ENCODE measurements around the gene CLIC4. TPM values are rescaled to one million over a fixed set of nuclear protein-coding genes. Genes with fewer than 3 reads are reported as not detected.
"Not testable (repeated sequence)": the region's sequence is repeated elsewhere in the genome, so short reads cannot be mapped to it uniquely, and the experiment has no call there.

CLIC4 gene
- total and polyA plus RNA-seq, 2 donors, result 284 to 505 TPM

DNA sequence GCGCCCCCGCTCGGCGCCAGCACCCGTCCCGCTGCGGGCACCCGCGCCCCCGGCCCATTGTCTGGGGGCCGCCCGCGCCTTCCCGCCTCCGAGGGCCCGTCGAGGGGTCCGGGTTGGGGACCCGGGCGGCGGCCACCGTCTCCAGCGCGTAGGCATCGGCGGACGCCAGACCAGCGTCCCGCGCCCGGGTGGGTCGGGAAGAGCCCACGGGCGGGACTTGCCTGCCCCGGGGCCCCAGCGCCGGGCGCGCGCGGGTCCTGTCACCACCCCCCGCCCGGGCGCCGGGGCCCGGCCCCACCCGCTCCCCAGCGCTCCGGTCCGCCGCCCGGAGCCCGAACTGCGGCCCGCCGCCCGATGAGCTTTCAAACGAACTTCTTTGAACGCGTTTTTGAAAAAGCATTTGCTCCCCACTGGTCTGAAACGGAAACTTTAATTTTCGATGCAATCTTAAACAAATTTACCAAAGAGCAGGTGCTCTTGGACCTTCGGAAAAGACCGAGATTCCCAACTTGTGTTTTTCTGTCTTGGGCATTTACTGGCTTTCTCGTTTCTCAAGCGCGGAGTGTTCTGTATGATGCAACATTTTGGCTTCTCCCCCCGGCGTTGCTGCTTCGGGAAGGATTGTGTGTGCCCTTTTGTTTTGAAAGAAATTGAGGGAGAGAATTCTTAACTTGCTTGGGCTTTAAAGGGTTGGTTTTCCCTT, 615 bp downstream of the CLIC4 start:
- WGBS, result under 1% methylated on average over 69 of the region's 70 CpGs

DNA sequence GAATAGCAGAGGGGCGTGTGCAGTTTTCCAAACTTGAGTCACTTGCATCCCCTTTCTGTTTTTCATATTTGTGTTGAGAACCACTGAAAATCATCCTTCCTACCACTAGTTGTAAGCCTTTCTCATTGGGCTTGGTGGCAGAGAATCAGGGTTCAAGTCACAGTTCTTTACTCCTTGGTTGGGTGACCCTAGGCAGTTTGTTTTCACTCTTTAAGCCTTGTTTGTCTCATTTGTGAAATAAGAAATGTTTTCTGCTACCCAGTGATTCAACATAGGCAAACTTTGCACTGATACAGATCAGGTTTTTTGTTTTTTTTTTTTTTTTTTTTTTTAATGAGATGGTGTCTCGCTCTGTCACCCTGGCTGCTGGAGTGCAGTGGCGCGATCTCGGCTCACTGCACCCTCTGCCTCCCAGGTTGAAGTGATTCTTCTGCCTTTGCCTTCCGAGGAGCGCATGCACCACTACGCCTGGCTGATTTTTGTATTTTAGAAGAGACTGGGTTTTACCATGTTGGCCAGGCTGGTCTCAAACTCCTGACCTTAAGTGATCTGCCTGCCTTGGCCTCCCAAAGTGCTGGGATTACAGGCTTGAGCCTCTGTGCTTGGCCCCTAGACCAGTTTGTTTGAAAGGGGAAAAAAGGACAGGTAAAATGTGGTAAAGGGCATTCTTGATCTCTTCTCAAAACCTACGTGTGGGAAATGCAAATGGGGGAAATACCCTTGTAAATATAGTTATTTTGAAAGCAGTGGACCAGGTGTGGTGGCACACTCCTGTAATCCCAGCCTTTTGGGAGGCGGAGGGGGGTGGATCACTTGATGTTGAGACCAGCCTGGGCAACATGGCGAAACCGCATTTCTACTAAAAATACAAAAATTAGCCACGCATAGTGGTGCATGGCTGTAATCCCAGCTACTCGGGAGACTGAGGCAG, 3.2 kb downstream of the CLIC4 start:
- Histone ChIP-seq H3K4me3 (ENCODE audit: low read depth, low read length) (peak overlapping the region; percentile 23), H3K4me1 (ENCODE audit: insufficient read depth) (no peaks in the 10 kb centered on the region), H3K36me3 (ENCODE audit: insufficient read depth) (no peaks in the 10 kb centered on the region), H3K27ac (ENCODE audit: low read depth) (no peak overlapping the region)
- WGBS, result 62% methylated on average over 14 of the region's 14 CpGs
- no peak for DNase-seq (ENCODE audit: extremely low spot score)

More for the DNA sequence above, 615 bp downstream of the CLIC4 start:
- Histone ChIP-seq H3K27ac (ENCODE audit: low read depth) (peak overlapping the region; percentile 84), H3K36me3 (ENCODE audit: insufficient read depth) (no peaks in the 10 kb centered on the region), H3K4me1 (ENCODE audit: insufficient read depth) (no peaks in the 10 kb centered on the region), H3K4me3 (ENCODE audit: low read depth, low read length) (peak overlapping the region; percentile 92)
- DNase-seq (ENCODE audit: extremely low spot score), result no peak

DNA sequence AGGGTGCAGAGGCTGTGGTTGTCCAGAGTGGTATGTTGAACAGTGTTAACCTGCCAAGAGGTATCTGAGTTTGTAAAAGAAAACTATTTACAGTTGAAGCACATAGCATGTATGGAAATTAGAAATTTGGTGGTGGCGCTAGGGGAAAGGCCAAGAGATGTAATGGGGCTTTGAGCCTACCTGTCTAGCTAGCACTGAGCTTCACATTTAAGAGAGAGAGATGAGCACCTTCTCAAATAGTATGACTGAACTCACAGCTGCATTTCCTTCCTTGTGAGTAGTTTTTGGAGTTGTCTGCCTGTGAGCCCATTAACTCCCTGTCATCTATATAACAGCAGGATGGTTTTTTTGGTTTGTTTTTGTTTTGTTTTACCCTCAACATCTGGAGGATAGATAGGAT, 4.0 kb downstream of the CLIC4 start:
- Histone ChIP-seq H3K4me1 (ENCODE audit: insufficient read depth) (no peaks in the 10 kb centered on the region), H3K36me3 (ENCODE audit: insufficient read depth) (no peaks in the 10 kb centered on the region), H3K27ac (ENCODE audit: low read depth) (no peak overlapping the region), H3K4me3 (ENCODE audit: low read depth, low read length) (no peak overlapping the region)
- no peak for DNase-seq (ENCODE audit: extremely low spot score)
- 92% methylated on average over 1 of the region's 1 CpG for WGBS

DNA sequence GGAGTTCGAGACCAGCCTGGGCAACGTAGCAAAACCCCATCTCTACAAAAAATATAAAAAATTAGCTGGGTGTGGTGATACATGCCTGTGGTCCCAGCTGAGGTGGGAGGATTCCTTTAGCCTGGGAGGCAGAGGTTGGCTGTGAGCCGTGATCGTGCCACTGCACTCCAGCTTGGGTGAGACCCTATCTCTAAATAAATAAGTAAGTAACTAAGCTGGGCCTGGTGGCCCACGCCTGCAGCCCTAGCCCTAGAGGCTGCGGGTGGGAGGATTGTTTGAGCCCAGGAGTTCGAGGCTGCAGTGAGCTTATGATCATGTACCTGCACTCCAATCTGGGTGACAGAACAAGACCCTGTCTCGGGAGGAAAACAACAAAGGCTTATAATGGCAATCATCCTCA, 4.6 kb downstream of the CLIC4 start:
- Histone ChIP-seq H3K27ac (ENCODE audit: low read depth) (no peak overlapping the region), H3K36me3 (ENCODE audit: insufficient read depth) (no peaks in the 10 kb centered on the region), H3K4me3 (ENCODE audit: low read depth, low read length) (no peak overlapping the region), H3K4me1 (ENCODE audit: insufficient read depth) (no peaks in the 10 kb centered on the region)
- 86% methylated on average over 8 of the region's 8 CpGs for WGBS
- DNase-seq (ENCODE audit: extremely low spot score), result no peak

DNA sequence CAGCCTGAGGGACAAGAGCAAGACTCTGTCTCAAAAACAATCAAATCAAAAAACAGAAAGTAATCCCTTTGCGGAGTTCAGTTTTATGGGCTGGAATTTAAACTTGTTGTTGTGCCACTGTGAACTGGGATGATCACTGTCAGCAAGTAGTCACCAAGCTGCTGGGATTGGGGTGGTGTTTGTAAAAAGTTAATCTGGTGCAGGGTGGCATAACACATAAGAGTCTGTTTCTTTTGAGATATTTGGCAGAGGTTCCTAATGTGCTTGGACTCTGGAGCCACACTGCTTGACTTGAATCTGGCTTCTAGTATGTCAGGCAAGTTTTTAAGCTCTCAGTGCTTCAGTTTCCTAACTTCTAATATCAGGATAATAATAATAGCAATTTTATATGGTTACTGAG, 6.6 kb downstream of the CLIC4 start:
- Histone ChIP-seq H3K27ac (ENCODE audit: low read depth) (no peak overlapping the region), H3K36me3 (ENCODE audit: insufficient read depth) (no peaks in the 10 kb centered on the region), H3K4me3 (ENCODE audit: low read depth, low read length) (no peak overlapping the region), H3K4me1 (ENCODE audit: insufficient read depth) (no peaks in the 10 kb centered on the region)
- no peak for DNase-seq (ENCODE audit: extremely low spot score)
- 27% methylated on average over 1 of the region's 1 CpG for WGBS

DNA sequence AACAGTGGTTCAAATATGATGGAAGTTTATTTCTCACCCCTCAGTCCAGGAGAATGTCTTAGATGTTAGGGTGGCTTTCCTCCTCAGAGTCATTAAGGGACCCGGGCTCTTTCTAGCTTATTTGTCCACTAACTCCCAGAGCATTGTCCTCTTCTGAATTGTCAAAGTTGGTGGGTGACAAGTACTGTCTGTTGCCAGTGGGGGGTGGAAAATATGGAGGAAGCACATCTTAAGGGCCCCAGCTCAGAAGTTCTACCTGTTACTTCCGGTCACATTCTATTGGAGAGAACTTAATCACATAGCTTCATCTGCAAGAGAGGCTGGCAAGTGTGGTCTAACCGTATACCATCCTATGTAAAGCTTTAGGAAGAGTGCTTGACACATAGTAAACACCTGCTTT, 7.1 kb downstream of the CLIC4 start:
- no peaks in the 10 kb centered on the region for H3K36me3 ChIP-seq (ENCODE audit: insufficient read depth)
- 66% methylated on average over 3 of the region's 3 CpGs for WGBS
- H3K4me1 ChIP-seq (ENCODE audit: insufficient read depth), result no peaks in the 10 kb centered on the region
- H3K27ac ChIP-seq (ENCODE audit: low read depth), result no peak overlapping the region
- H3K4me3 ChIP-seq (ENCODE audit: low read depth, low read length), result no peak overlapping the region
- DNase-seq (ENCODE audit: extremely low spot score), result no peak

DNA sequence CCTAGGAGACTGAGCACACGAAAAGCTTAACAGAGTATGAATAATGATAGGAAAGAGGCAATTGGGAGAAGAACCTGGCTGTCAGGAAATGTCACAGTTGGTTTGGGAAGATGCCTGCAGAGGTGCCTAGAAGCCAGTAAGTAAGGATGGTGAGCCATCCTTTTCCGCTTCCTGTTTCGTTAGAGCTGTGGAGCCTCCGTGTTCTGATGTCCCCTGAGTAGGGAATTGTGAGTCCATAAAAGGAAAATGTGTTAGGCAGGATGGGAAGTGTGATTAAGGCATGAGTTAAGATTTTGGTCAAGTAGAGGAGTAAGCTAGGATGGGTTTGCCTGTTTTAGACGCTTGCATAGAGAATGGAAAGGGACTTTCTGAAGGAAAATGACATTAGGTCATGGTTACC, 9.0 kb downstream of the CLIC4 start:
- Histone ChIP-seq H3K27ac (ENCODE audit: low read depth) (no peak overlapping the region), H3K4me3 (ENCODE audit: low read depth, low read length) (no peak overlapping the region), H3K36me3 (ENCODE audit: insufficient read depth) (no peaks in the 10 kb centered on the region), H3K4me1 (ENCODE audit: insufficient read depth) (no peaks in the 10 kb centered on the region)
- DNase-seq (ENCODE audit: extremely low spot score), result no peak
- WGBS, result 61% methylated on average over 5 of the region's 5 CpGs

DNA sequence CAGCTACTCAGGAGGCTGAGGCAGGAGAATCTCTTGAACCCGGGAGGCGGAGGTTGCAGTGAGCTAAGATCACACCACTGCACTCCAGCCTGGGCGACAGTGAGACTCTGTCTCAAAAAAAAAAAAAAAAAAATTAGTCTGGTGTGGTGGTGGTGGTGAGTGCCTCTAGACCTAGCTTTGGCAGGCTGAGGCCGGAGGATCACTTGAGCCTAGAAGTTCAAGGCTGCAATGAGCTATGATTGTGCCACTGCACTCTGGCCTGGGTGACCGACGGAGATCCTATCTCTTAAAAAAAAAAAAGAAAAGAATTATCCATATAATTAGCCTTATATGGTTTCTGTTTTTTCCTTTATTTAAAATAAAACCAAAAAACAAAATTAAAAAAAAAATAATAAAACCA, 10.1 kb downstream of the CLIC4 start:
- H3K36me3 ChIP-seq (ENCODE audit: insufficient read depth); H3K4me1 ChIP-seq (ENCODE audit: insufficient read depth); H3K4me3 ChIP-seq (ENCODE audit: low read depth, low read length); DNase-seq (ENCODE audit: extremely low spot score); H3K27ac ChIP-seq (ENCODE audit: low read depth): not testable (repeated sequence)
- WGBS, result 95% methylated on average over 6 of the region's 6 CpGs

DNA sequence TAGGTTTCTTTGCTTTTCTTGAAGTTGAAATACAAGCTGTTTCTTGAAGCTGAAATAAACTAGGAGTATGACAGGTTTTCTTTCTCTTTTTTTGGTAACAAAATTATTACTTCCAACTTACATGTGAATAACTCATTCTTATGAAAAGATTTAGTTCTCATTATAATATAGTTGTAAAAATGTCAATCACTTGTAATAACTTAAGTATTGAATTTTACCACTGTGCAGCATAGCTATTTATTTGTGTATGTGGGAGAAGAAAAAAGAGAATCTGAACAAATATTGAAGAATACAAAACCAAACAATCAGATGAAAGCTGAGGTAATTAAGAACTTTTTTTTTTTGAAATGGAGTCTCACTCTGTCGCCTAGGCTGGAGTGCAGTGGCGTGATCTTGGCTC, 11.1 kb downstream of the CLIC4 start:
- no peak overlapping the region for H3K4me3 ChIP-seq (ENCODE audit: low read depth, low read length)
- no peak for DNase-seq (ENCODE audit: extremely low spot score)
- WGBS, result 97% methylated on average over 2 of the region's 2 CpGs
- no peaks in the 10 kb centered on the region for H3K36me3 ChIP-seq (ENCODE audit: insufficient read depth)
- H3K27ac ChIP-seq (ENCODE audit: low read depth), result no peak overlapping the region
- H3K4me1 ChIP-seq (ENCODE audit: insufficient read depth), result no peaks in the 10 kb centered on the region

DNA sequence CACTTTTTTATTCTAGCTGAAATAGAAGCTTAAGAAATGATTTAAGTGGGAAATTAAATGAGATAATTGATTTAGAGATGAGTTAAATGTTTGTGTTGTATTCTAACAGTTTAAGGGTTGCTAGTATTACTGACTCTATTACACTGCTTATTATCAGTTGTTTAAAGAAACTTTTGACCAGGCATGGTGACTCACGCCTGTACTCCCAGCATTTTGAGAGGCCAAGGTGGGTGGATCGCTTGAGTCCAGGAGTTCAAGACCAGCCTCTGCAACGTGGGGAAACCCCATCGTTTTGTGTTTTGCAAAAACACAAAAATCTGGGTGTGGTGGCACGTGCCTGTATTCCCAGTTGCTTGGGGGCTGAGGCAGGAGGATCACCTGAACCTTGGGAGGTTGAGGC, 14.2 kb downstream of the CLIC4 start:
- Histone ChIP-seq H3K36me3 (ENCODE audit: insufficient read depth) (no peaks in the 10 kb centered on the region), H3K27ac (ENCODE audit: low read depth) (no peak overlapping the region), H3K4me1 (ENCODE audit: insufficient read depth) (no peaks in the 10 kb centered on the region), H3K4me3 (ENCODE audit: low read depth, low read length) (no peak overlapping the region)
- WGBS, result 88% methylated on average over 5 of the region's 5 CpGs
- no peak for DNase-seq (ENCODE audit: extremely low spot score)

DNA sequence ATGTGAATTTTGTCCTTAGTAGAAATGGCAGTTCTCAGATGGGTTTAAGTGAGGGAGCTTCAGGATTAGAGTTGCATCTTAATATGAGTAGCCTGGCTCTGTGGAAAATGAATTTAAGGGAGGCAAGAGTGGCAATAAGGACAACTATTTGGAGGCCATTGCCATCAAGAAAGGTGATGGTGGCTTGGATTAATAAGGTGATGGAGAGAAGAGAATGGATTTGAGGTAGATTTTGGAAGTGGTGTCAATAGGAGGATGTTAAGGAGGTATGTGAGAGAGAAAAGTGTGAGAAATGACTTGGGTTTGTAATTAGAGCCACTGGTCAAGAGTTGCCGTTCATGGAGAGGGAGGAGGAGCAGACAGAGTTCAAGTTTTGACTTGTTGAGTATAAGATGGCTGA, 16.3 kb downstream of the CLIC4 start:
- Histone ChIP-seq H3K36me3 (ENCODE audit: insufficient read depth) (no peaks in the 10 kb centered on the region), H3K4me1 (ENCODE audit: insufficient read depth) (no peaks in the 10 kb centered on the region), H3K27ac (ENCODE audit: low read depth) (no peak overlapping the region), H3K4me3 (ENCODE audit: low read depth, low read length) (no peak overlapping the region)
- 86% methylated on average over 1 of the region's 1 CpG for WGBS
- no peak for DNase-seq (ENCODE audit: extremely low spot score)

DNA sequence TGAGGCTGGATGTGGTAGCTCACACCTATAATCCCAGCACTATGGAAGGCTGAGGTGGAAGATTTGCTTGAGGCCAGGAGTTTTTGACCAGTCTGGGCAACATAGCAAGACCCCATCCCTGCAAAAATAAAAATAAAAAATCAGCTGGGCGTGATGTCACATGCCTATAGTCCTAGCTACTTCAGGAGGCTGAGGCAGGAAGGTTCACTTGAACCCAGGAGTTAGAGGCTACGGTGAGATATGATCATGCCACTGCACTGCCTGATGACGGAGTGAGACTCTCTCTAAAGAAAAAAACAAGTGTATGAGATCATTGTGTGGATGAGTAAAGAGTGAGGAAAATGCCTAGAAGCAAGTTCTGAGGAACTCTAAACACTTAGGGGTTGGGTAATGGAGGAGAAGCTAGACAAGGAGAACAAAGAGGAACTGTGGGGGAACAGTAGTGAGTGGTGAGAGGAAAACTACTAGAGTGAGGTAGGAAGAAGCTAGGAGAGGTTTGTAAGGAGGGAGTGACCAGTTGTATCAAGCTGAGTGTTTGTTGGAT, 17.0 kb downstream of the CLIC4 start:
- H3K36me3 ChIP-seq (ENCODE audit: insufficient read depth), result no peaks in the 10 kb centered on the region
- WGBS, result 82% methylated on average over 3 of the region's 3 CpGs
- no peak overlapping the region for H3K27ac ChIP-seq (ENCODE audit: low read depth)
- H3K4me1 ChIP-seq (ENCODE audit: insufficient read depth), result no peaks in the 10 kb centered on the region
- H3K4me3 ChIP-seq (ENCODE audit: low read depth, low read length), result no peak overlapping the region
- no peak for DNase-seq (ENCODE audit: extremely low spot score)

DNA sequence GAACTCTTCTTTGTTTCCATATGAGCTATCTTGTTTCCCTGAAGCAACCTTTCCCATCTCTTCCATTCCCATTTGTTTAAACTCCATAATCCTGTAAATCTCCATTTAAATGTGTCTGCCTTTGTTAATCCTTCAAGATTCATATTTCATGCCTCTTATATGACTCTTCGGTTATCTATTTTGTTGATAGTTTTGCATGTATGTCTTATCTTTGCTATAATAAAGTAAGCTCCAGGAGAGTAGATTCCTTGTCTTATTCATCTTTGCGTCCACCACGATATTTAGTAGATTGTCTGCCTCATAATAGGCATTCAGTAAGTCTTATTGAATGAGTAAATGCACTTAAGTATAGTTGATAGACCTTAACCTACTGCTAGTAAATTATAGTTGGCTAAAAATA, 18.4 kb downstream of the CLIC4 start:
- Histone ChIP-seq H3K27ac (ENCODE audit: low read depth) (no peak overlapping the region), H3K4me3 (ENCODE audit: low read depth, low read length) (no peak overlapping the region), H3K4me1 (ENCODE audit: insufficient read depth) (no peaks in the 10 kb centered on the region), H3K36me3 (ENCODE audit: insufficient read depth) (no peaks in the 10 kb centered on the region)
- WGBS, result 41% methylated on average over 3 of the region's 3 CpGs
- DNase-seq (ENCODE audit: extremely low spot score), result no peak

DNA sequence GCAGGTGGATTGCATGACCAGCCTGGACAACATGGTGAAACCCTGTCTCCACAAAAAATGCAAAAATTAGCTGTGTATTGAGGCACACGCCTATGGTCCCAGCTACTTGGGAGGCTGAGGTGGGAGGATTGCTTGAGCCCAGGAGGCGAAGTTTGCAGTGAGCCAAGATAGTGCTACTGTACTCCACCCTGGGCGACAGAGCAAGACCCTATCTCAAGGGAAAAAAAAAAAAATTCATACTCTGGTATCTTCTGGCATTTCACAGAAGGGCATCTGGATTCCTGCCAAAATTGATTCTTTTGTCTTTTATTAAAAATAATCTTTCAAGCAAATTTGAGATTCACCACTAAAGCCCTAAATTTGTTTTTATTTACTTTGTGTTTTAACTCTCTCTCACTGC, 19.2 kb downstream of the CLIC4 start:
- no peak overlapping the region for H3K4me3 ChIP-seq (ENCODE audit: low read depth, low read length)
- DNase-seq (ENCODE audit: extremely low spot score), result no peak
- no peaks in the 10 kb centered on the region for H3K4me1 ChIP-seq (ENCODE audit: insufficient read depth)
- H3K27ac ChIP-seq (ENCODE audit: low read depth), result no peak overlapping the region
- H3K36me3 ChIP-seq (ENCODE audit: insufficient read depth), result no peaks in the 10 kb centered on the region
- 73% methylated on average over 3 of the region's 3 CpGs for WGBS
